ENCODE data around the gene BPGM. TPM values are rescaled to one million over a fixed set of nuclear protein-coding genes. Genes with fewer than 3 reads are reported as not detected.
A peak's percentile ranks its signal among the peaks of the same experiment; 100 is the strongest.

Gene BPGM
- total and polyA plus RNA-seq, 9 of the 15 experiments (the other 6 are each of a cell fraction or from before 2014, with no cell fraction given): 14.1 to 46.1 (median 21.2) TPM

GRCh38 chr7:134622303-134622995 is 24.2 kb upstream of the BPGM start:
- ATAC-seq (no peak), FAIRE-seq (no peak), DNase-seq (ENCODE audit: extremely low read depth in 1 of 4, low spot score in 3 of 4) (no peak)
- Histone ChIP-seq H3K4me2 (ENCODE audit: insufficient read depth, low read length) (no peak overlapping the region), H3K4me1 (replicated peaks in 1 of 2; ENCODE audit: control insufficient read depth in 2 of 2, insufficient read depth in 2 of 2, low read length in 2 of 2) (no peaks in the 10 kb centered on the region), H3K27ac (ENCODE audit: extremely low read depth, low read depth, low read length) (no peak overlapping the region), H4K20me1 (replicated peaks; ENCODE audit: control insufficient read depth, insufficient read depth, low read length) (no peaks in the 10 kb centered on the region), H3K36me3 (ENCODE audit: control insufficient read depth, insufficient read depth, low read length) (no peaks in the 10 kb centered on the region), H3K9ac (ENCODE audit: insufficient read depth in 1 of 2, low read depth in 2 of 2, low read length in 2 of 2) (no peak overlapping the region), H3K4me3 (no peak overlapping the region), H3K9me1 (ENCODE audit: control insufficient read depth, insufficient read depth, low read length) (no peaks in the 10 kb centered on the region), H2AFZ (ENCODE audit: low read depth, low read length) (no peak overlapping the region), H3K79me2 (ENCODE audit: control insufficient read depth, insufficient read depth, low read length) (no peaks in the 10 kb centered on the region), H3K9me3 (replicated peaks; ENCODE audit: control insufficient read depth, insufficient read depth, low read depth, low read length) (no peaks in the 10 kb centered on the region), H3K27me3 (ENCODE audit: control insufficient read depth in 2 of 2, insufficient read depth in 2 of 2, low read length in 2 of 2) (peaks cover 0 to 5% of the 10 kb centered on the region in 2 experiments; a peak in 2 of 5 replicates)
- CTCF ChIA-PET (ENCODE audit: low intra/inter-chr PET ratio): no interaction called here
- POLR2A ChIA-PET: interaction anchor here (0.6 kb wide), 1 partner anchor 1768 kb away, joined by 3 read pairs; no protein-coding TSS in a partner anchor
- 0% methylated on average over 7 of the region's 7 CpGs for WGBS (ENCODE audit: insufficient coverage, low coverage, missing lambda C conversion rate)
- 0 out of 6 replicates have a peak, but pooled peaks of 1 of the 3 experiments have one; percentile 3 for TF ChIP-seq CTCF (IDR thresholded peaks at IDR 0.05 in 2 of 3, conservative IDR thresholded peaks at IDR 0.05 in 1 of 3; ENCODE audit: insufficient read depth in 2 of 3, low read depth in 1 of 3, low read length in 3 of 3)
- TF ChIP-seq BRD9 (IDR thresholded peaks at IDR 0.05; ENCODE audit: low read depth, partially characterized antibody): no peak
- intact Hi-C loops (cut with micrococcal nuclease): no loop called here
- BruUV-seq (replicated peaks): no TSS peak
- in situ Hi-C loops (cut with MboI): no loop called here

Measured in K562 (cell line).